NCI-H510A (cell line): ENCODE results near the gene ENTPD5.
"Not testable (repeated sequence)": the region's sequence is repeated elsewhere in the genome, so short reads cannot be mapped to it uniquely, and the experiment has no call there.

Experiments
- DNase-seq: peaks from one replicate; lab custom pipeline; 2025; lab: John Stamatoyannopoulos, UW

The ENTPD5 gene

DNA sequence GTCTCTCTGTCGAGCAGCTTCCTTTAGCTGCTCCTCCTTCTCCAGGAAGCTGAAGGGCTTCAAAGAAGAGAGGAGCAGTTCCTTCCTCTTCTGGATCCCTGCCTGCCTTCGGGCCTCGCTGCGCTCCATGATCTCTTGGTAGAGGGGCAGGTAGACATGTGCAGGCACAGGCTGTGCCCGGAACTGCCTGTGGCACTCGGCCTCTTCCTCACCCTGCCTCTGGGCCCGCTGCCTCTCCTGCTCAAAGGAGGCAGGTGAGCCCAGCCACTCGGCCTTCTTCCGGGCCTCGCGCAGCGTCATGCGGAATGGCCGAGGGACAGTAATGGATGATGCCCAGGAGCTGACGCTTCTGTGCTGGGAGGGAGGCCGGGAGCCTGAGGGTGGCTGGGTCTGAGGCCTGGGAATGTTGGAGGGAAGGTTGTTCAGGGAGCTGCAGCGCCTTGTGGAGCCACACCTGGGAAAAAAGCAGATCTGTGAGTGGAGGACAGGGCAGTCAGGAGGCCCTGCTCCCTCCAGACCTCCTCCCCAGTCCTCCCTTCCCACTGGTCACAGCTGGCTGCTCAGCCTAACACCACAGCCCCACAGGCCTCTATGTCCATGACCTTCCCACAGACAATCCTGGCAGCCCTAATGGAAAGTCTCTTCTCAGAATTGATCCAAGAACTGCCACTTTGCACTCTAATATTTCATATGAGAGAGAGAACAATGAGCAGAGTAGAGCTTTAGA lies 74.5 kb downstream of the ENTPD5 start:
- no peak for DNase-seq

GRCh38 chr14:73943083-73943482 lies 76.0 kb downstream of the ENTPD5 start:
- DNase-seq: no peak

GRCh38 chr14:73942180-73942579 lies 76.9 kb downstream of the ENTPD5 start:
- no peak for DNase-seq

GRCh38 chr14:73937012-73937411 lies 82.1 kb downstream of the ENTPD5 start:
- no peak for DNase-seq

- no peak for DNase-seq
Measured at GRCh38 chr14:73936548-73936947, 82.5 kb downstream of the ENTPD5 start.

- DNase-seq: no peak
Measured at GRCh38 chr14:73935666-73936065, 83.4 kb downstream of the ENTPD5 start.

GRCh38 chr14:73924337-73924736 lies 94.8 kb downstream of the ENTPD5 start:
- DNase-seq: no peak

GRCh38 chr14:73919457-73919856 lies 99.6 kb downstream of the ENTPD5 start:
- DNase-seq: not testable (repeated sequence)

DNA sequence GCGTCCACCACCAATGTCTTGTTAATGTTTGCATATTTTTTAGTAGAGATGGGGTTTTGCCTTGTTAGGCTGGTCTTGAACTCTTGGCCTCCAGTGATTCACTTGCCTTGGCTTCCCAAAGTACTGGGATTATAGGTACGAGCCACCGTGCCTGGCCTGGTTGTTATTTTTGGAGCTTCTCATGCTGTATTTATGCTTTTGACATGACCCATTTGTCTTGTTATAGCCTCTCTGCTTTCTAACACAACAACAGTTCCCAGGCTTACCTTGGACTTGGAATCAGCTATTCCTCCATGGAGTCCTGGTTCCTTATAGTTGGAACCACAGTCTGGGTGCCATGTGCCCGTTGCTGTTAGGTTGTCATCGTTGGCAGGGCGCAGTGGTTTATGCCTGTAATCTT lies 102.8 kb downstream of the ENTPD5 start:
- DNase-seq: no peak

DNA sequence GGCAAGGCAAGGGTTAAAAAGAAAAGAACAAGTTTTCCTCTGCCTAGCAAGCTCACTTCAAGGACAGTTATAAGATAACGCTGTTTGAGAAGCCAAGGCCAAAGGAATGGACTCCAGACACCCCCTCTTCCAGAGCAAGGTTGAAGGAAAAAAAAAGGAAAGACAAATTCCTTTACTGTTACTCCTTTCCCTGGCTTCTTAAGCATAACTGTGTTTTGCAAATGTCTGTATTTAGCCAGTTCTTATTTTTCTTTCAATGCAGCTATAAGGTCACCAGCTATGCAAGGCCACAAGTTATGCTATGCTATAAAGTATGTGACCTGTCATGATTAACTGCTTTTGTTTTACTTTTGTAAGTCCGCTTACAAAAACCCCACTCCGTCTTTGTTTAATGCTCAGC lies 105.8 kb downstream of the ENTPD5 start:
- no peak for DNase-seq

GRCh38 chr14:73909681-73910080 lies 109.4 kb downstream of the ENTPD5 start:
- DNase-seq: no peak
